ENCODE results near the gene GATC.

The GATC gene, protein sequence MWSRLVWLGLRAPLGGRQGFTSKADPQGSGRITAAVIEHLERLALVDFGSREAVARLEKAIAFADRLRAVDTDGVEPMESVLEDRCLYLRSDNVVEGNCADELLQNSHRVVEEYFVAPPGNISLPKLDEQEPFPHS

GRCh38 chr12:120445911-120446843 is at the start of gene GATC, which contains the start of gene TRIAP1:
Gene GATC, plus strand, starts transcription at chr12:120446444. Its CDS starts 37 bp downstream, at chr12:120446481.
Gene TRIAP1, minus strand, starts transcription at chr12:120446384. Its CDS starts 12 bp downstream, at chr12:120446372.
- DNase-seq, result peak; percentile 48

- DNase-seq, result peak; percentile 23
Observed at GRCh38 chr12:120397824-120398540, 48.3 kb upstream of the GATC start.

GRCh38 chr12:120399531-120399930 is 46.7 kb upstream of the GATC start:
- no peak for DNase-seq

- no peak for DNase-seq
Observed at GRCh38 chr12:120402217-120402616, 44.0 kb upstream of the GATC start.

GRCh38 chr12:120403869-120404268 is 42.4 kb upstream of the GATC start:
- no peak for DNase-seq

DNA sequence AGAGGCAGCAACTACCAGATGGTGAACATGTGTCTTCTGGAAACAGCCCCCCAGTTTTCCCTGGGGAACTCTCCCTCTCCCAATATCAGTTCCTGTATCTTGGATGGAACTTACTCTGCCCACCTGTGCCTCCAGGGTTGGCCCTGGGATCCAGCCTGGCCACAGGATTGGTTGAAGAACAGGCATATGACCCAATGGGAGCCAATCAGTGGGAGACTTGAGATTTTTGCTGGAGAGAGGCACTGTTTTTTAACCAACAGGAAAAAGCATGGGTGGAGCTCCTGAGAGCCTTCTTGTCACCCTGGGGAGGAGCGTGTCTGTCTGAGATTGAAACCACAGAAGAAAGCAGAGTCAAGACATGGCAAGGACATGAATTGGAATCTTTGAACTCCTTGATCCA is 42.0 kb upstream of the GATC start:
- DNase-seq, result no peak

GRCh38 chr12:120406069-120406468 is 40.2 kb upstream of the GATC start:
- DNase-seq, result no peak

GRCh38 chr12:120406553-120406952 is 39.7 kb upstream of the GATC start:
- no peak for DNase-seq

DNA sequence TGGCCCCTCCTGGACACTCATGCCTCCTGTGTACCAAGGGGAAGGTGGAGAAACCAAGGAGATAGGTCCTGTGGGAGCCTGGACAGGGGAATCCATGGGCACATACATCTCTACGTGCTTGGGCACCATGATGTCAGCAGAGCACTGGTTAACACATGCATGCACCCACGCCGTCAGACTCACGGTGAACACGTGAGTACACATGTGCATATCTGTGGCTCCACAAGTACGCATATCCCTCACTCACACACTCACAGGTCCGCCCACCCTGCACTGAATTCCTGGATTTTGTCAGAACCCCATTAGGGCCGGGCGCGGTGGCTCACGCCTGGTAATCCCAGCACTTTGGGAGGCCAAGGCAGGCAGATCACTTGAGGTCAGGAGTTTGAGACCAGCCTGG is 37.5 kb upstream of the GATC start:
- no peak for DNase-seq

- no peak for DNase-seq
Observed at GRCh38 chr12:120412421-120412820, 33.8 kb upstream of the GATC start.

DNA sequence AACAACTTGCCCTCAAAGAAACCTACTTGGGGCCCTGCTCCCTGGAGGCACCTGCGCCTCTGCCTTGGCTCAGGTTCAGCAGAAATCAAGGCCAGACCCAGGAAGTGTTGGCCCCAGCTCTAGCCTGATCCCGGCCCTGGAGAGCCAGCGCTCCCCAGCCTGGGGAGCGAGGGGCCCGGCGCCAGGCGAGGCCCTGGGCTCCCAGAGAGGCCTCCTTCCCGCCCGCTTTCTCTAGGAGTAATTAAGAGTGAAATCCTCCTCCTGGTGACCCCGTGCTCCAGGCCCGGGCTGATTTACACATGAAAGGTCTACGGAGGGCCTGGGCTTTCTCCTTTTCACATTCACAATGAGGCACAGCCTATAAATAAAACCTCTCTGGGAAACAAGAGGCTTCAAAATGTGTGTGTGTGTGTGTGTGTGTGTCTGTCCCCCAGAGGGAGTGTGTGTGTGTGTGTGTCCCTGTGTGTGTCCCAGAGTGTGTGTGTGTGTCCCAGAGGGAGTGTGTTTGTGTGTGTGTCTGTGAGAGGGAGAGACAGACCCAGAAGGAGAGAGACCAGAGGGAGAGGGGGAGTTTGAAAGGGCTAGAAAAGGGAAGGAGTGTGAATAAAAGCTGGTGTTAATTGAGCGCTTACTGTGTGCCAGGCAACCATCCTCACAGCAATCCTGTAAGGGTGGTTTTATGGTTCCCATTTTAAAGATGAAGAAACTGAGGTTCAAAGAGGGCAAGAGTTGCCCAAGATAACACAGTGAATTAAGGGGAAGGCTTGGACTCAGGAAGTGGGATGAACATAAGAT is 32.1 kb upstream of the GATC start:
- peak; percentile 76 for DNase-seq

DNA sequence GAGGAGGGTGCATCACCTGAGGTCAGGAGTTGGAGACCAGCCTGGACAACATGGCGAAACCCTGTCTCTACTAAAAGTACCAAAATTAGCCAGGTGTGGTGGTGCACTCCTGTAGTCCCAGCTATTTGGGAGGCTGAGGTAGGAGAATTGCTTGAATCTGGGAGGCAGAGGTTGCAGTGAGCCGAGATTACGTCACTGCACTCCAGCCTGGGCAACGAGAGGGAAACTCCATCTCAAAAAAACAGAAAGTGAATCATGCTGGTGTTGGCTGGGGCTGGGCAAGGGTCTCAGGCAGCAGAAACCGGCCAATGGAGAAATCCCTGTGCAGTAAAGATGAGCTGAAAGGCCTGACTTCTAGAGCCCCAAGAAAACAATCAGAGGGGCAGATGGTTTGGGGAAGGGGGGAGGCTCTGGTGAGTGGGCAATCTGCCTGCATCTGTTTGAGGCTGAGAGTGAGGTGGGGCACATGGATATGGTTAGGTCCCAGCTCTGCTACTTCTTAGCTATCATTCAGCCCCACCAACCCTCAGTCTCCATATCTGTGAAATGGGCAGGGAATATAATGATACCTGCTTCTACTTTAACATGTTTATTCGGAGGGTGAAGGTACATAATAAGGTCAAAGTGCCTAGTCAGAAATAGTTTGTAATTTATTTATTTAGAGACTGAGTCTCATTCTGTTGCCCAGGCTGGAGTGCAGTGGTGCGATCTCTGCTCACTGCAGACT is 29.6 kb upstream of the GATC start:
- DNase-seq, result no peak

GRCh38 chr12:120417917-120418580 is 28.2 kb upstream of the GATC start:
- DNase-seq, result no peak

DNA sequence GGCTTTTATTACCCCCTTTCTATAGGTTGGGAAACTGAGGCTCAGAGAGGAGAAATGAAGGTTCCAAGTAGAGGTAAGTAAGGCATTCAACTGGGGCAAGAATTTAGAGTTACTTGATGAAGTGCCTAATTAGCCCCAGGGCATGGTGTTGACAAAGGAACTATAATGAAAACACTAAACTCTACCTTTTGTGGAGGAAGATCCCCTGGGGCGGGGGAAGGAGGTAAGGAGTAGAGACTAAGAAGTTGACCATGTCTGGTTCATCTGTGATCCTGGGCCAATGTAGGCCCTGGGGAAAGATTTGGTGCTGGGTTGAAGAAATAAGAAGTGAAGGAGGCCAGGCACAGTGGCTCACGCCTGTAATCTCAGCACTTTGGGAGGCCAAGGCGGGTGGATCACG is 24.5 kb upstream of the GATC start:
- DNase-seq, result no peak

DNA sequence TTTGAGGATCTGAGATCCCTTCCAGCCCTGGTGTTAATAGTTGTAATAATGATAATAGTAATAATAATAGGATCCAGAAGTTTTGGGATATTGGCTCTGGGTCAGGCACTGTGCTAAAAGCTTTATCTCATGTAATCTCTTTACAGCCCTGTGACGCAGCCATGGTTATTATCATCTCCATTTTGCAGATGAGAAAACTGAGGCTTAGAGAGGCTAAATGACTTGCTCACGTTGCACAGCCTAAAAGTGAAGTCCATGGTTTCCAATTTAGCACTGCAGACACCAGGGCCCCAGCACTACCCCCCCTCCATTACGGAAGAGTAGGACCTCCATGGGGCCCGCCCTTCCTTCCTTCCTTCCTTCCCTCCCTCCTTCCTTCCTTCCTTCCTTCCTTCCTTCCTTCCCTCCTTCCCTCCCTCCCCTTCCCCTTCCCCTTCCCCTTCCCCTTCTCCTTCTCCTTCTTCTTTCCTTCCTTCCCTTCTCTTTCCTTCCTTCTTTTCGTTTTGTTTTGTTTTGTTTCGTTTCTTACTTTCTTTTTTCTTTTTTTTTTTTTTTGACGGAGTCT is 23.3 kb upstream of the GATC start:
- DNase-seq, result no peak

- DNase-seq, result no peak
Observed at GRCh38 chr12:120425797-120426196, 20.4 kb upstream of the GATC start.

DNA sequence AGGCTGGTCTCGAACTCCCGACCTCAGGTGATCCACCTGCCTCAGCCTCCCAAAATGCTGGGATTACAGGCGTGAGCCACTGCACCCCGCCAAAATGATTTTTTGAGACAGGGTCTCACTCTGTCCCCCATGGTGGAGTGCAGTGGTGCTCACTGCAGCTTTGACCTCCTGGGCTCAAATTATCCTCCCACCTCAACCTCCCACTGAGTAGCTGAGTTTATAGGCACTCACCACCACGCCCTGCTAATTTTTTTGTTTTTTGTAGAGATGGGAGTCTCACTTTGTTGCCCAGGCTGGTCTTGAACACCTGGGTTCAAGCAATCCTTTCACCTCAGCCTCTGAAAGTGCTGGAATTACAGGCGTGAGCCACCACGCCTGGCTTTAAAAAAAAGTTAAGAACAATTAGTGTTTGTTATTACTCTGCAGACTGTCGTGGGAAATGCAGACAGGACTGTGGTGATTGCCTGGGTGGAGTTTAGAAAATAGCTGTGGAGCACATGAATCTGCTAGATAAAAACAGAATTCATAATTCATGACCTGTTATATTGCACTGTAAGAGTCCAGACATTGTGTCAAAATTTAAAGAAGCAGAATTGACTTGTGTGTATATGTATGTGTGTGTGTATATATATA is 17.5 kb upstream of the GATC start:
- DNase-seq, result no peak

- no peak for DNase-seq
Observed at GRCh38 chr12:120429368-120429767, 16.9 kb upstream of the GATC start.

DNA sequence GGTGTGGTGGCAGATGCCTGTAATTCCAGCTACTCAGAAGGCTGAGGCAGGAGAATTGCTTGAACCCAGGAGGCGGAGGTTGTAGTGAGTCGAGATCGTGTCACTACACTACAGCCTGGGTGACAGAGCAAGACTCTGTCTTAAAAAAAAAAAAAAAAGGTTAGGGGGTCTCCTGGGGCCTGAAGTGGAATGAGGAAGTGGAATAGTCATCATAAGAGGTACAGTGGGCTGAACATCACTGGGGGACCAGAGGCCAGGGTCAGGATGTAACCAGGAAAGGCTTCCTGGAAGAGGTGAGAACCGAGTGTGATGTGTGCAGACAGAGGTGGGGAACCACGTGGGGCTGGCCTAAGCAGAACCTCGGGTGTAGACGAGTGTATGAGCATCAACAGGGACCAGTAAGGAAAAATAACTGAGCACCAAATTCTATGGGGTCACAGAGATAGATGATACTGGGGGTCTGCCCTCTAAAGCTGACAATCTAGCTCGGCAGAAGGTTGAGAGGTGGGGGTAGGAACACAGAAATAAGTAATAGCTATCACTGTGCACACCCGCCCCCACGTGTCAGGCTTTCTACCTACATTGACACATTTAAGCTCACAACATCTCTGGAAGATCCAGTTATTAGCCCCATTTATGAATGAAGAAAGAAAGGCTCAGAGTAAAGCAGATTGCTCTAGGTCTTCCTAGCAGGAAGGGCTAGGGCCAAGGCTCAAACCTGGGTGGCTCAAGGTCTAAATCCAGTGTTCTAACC is 13.3 kb upstream of the GATC start:
- no peak for DNase-seq
